OCI-LY1 (cell line): ENCODE data around the gene EVL.

ENCODE experiments used
- H2AFZ ChIP-seq: fragments of 200-600 bp; sonication (generic), shearing (Covaris generic); 2 replicates; pipeline ENCODE4 v1.6.0; 2014; ENCODE audit warnings: antibody characterized with exemption, mild to moderate bottlenecking, low read length
- H3F3A ChIP-seq: fragments of 200-600 bp; sonication (generic), shearing (Covaris generic); 2 replicates; pipeline ENCODE4 v1.6.0; 2014; ENCODE audit warnings: mild to moderate bottlenecking, antibody characterized with exemption, low read length, moderate library complexity; ENCODE audit not compliant: insufficient read depth
- H3K27ac ChIP-seq: fragments of 200-600 bp; sonication (generic); 2 replicates; pipeline ENCODE4 v1.5.1; 2014; ENCODE audit warnings: low read length, mixed run types, mild to moderate bottlenecking, low read depth; ENCODE audit not compliant: poor library complexity, severe bottlenecking
- H3K27me3 ChIP-seq: fragments of 200-600 bp; sonication (generic); 2 replicates; pipeline ENCODE4 v1.6.0; 2014; ENCODE audit warnings: antibody characterized with exemption, mild to moderate bottlenecking, low read length, moderate library complexity; ENCODE audit not compliant: insufficient read depth
- H3K36me3 ChIP-seq: fragments of 200-600 bp; sonication (generic); 2 replicates; pipeline ENCODE4 v1.6.1; 2014; ENCODE audit warnings: mild to moderate bottlenecking, antibody characterized with exemption, low read length, moderate library complexity, mixed read lengths; ENCODE audit not compliant: insufficient read depth
- H3K4me1 ChIP-seq: fragments of 200-600 bp; sonication (generic); 2 replicates; pipeline ENCODE4 v1.5.1; 2014; ENCODE audit warnings: mild to moderate bottlenecking, low read length, moderate library complexity; ENCODE audit not compliant: insufficient read depth, severe bottlenecking
- H3K4me2 ChIP-seq: fragments of 200-600 bp; sonication (generic), shearing (Covaris generic); 2 replicates; pipeline ENCODE4 v1.6.1; 2014; ENCODE audit warnings: low read length
- H3K4me3 ChIP-seq: fragments of 200-600 bp; sonication (generic); 2 replicates; pipeline ENCODE4 v1.5.1; 2014; ENCODE audit warnings: low read length, low read depth, mild to moderate bottlenecking, mixed read lengths; ENCODE audit not compliant: poor library complexity, severe bottlenecking
- H3K79me2 ChIP-seq: fragments of 200-600 bp; shearing (Covaris generic); 2 replicates; pipeline ENCODE4 v1.6.1; 2016; ENCODE audit warnings: mixed run types, low read length, mixed read lengths; ENCODE audit not compliant: insufficient read depth
- H3K9ac ChIP-seq: fragments of 200-600 bp; sonication (generic), shearing (Covaris generic); 2 replicates; pipeline ENCODE4 v1.6.1; 2014; ENCODE audit warnings: mild to moderate bottlenecking, low read length, mixed read lengths
- H3K9me2 ChIP-seq: fragments of 200-600 bp; sonication (generic), shearing (Covaris generic); 2 replicates; pipeline ENCODE4 v1.6.1; 2014; ENCODE audit warnings: low read depth, mild to moderate bottlenecking, low read length, mixed read lengths
- H3K9me3 ChIP-seq: fragments of 200-600 bp; shearing (Covaris generic); 2 replicates; pipeline ENCODE4 v1.6.1; 2014; ENCODE audit warnings: low read length, mixed read lengths
- H4K20me1 ChIP-seq: fragments of 200-600 bp; sonication (generic), shearing (Covaris generic); 2 replicates; pipeline ENCODE4 v1.6.0; 2016; ENCODE audit warnings: mild to moderate bottlenecking, low read length; ENCODE audit not compliant: insufficient read depth
- EZH2 ChIP-seq: fragments of 200-600 bp; sonication (generic), shearing (Covaris generic); IDR thresholded peaks from 2 replicates; pipeline ENCODE4 v1.8.0; 2017; ENCODE audit warnings: borderline replicate concordance, mixed run types, mild to moderate bottlenecking, antibody characterized with exemption, low read length, moderate library complexity, mixed read lengths
- TF ChIP-seq, protein P1 (sequence below): fragments of 200-600 bp; sonication (generic), shearing (Covaris generic); IDR thresholded peaks from 2 replicates; pipeline ENCODE4 v1.5.1; 2017; ENCODE audit warnings: mild to moderate bottlenecking, antibody characterized with exemption, low read length, moderate library complexity, mixed read lengths

Gene EVL

DNA sequence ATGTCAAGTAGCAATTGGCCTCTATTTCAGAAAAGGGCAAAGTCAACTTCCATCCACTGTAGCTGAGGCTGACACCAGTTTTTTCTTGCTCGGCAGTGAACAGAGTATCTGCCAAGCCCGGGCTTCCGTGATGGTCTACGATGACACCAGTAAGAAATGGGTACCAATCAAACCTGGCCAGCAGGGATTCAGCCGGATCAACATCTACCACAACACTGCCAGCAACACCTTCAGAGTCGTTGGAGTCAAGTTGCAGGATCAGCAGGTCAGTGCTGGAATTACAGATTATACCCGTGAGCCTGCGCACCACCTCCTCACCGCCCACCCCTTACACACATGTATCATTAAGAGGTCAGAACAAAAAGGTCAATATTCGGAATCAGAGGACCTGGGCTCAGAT, 19.4 kb downstream of the EVL start:
- no peaks in the 10 kb centered on the region for H3K79me2 ChIP-seq
- no peak for TF ChIP-seq EZH2
- TF ChIP-seq, protein P1, sequence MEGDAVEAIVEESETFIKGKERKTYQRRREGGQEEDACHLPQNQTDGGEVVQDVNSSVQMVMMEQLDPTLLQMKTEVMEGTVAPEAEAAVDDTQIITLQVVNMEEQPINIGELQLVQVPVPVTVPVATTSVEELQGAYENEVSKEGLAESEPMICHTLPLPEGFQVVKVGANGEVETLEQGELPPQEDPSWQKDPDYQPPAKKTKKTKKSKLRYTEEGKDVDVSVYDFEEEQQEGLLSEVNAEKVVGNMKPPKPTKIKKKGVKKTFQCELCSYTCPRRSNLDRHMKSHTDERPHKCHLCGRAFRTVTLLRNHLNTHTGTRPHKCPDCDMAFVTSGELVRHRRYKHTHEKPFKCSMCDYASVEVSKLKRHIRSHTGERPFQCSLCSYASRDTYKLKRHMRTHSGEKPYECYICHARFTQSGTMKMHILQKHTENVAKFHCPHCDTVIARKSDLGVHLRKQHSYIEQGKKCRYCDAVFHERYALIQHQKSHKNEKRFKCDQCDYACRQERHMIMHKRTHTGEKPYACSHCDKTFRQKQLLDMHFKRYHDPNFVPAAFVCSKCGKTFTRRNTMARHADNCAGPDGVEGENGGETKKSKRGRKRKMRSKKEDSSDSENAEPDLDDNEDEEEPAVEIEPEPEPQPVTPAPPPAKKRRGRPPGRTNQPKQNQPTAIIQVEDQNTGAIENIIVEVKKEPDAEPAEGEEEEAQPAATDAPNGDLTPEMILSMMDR = no peak
- H3K9ac ChIP-seq = no peak overlapping the region
- no peaks in the 10 kb centered on the region for H3K9me2 ChIP-seq
- H3K4me1 ChIP-seq = peaks cover 12% of the 10 kb centered on the region
- H3K36me3 ChIP-seq = peaks cover 48% of the 10 kb centered on the region
- no peaks in the 10 kb centered on the region for H3K27me3 ChIP-seq
- H3K27ac ChIP-seq = no peak overlapping the region
- no peak overlapping the region for H3K4me3 ChIP-seq
- no peaks in the 10 kb centered on the region for H4K20me1 ChIP-seq
- no peak overlapping the region for H2AFZ ChIP-seq
- no peak overlapping the region for H3K4me2 ChIP-seq
- H3F3A ChIP-seq = no peaks in the 10 kb centered on the region
- no peaks in the 10 kb centered on the region for H3K9me3 ChIP-seq

DNA sequence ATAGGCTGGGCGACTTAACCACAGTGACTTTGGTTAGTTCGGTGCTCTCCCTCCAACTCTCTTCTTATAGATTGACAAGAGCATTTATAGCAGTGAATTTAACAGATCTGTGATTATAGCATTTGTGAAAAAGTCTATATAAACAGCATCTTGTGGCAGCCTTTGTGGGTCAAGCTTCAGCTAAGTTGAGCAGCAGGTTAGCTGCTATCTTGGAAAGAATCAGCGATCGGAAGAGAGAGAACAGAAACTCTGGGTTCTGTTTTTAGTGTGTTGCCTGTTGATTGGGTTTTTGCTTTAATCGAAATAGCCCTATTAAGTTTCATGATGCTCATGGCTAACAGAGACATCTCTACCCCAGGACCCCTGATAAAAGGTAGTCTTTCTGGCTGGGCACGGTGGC, 20.2 kb downstream of the EVL start:
- Histone ChIP-seq H3K4me2 (no peak overlapping the region), H4K20me1 (no peaks in the 10 kb centered on the region), H2AFZ (no peak overlapping the region), H3K27ac (no peak overlapping the region), H3K27me3 (no peaks in the 10 kb centered on the region), H3K36me3 (peaks cover 54% of the 10 kb centered on the region), H3F3A (no peaks in the 10 kb centered on the region), H3K79me2 (no peaks in the 10 kb centered on the region), H3K4me1 (peaks cover 7% of the 10 kb centered on the region), H3K4me3 (no peak overlapping the region), H3K9ac (no peak overlapping the region), H3K9me3 (no peaks in the 10 kb centered on the region), H3K9me2 (no peaks in the 10 kb centered on the region)
- TF ChIP-seq EZH2 = no peak
- TF ChIP-seq, protein P1 = no peak

DNA sequence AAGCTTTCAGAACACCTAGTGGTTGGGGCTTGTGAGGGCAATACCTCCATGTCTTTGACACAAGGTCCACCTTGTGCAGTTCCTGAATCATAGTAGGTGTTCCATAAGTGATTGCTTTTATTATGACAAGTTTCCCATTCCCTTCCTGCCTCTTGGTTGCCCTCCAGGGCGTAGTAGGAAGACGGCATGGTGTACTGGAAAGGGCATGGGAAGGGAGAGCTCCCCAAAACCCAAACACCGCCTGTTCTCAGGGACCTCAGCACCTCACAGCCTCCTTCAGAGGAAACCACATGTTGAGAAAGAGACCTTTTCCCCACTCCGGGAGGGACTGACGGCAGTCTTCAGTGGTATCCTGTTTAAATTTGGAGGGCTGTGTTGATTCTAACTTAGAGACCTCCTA, 21.1 kb downstream of the EVL start:
- H3K9me2 ChIP-seq = no peaks in the 10 kb centered on the region
- TF ChIP-seq EZH2 = no peak
- TF ChIP-seq, protein P1 = no peak
- H3K4me3 ChIP-seq = no peak overlapping the region
- peaks cover 61% of the 10 kb centered on the region for H3K36me3 ChIP-seq
- no peak overlapping the region for H3K9ac ChIP-seq
- no peaks in the 10 kb centered on the region for H3K4me1 ChIP-seq
- H3K79me2 ChIP-seq = no peaks in the 10 kb centered on the region
- H3K27ac ChIP-seq = no peak overlapping the region
- H3K9me3 ChIP-seq = no peaks in the 10 kb centered on the region
- H2AFZ ChIP-seq = no peak overlapping the region
- H3K4me2 ChIP-seq = no peak overlapping the region
- no peaks in the 10 kb centered on the region for H3F3A ChIP-seq
- no peaks in the 10 kb centered on the region for H4K20me1 ChIP-seq
- no peaks in the 10 kb centered on the region for H3K27me3 ChIP-seq
